Left lung (tissue), 10 donors: Measurements from ENCODE around the gene HDAC9. TPM values are rescaled to one million over a fixed set of nuclear protein-coding genes. Genes with fewer than 3 reads are reported as not detected.

Source experiments
- ATAC-seq: fragments of 200-7000 bp; cut with Tn5 transposase; one replicate; pipeline ENCODE4 v1.9.1; 2020; ENCODE audit warnings: moderate library complexity
- DNase-seq, 4 donors: peaks; one replicate each; pipeline ENCODE4 v3.0.0-alpha.2; 2013 to 2020
- H3K27ac ChIP-seq, 2 donors: fragments of 200-600 bp; sonication (generic) in 1 of 2; one replicate each; pipeline versions ENCODE4 v1.5.0 to v1.8.0; 2020 to 2021
- H3K27me3 ChIP-seq, 2 donors: fragments of 200-600 bp; sonication (generic) in 1 of 2; one replicate each; pipeline versions ENCODE4 v1.5.0 to v1.8.0; 2020 to 2021
- H3K36me3 ChIP-seq, 2 donors: fragments of 200-600 bp; sonication (generic) in 1 of 2; one replicate each; pipeline versions ENCODE4 v1.5.0 to v1.8.0; 2020 to 2021
- H3K4me1 ChIP-seq, 2 donors: fragments of 200-600 bp; one replicate each; pipeline ENCODE4 v1.8.0; 2021
- H3K4me3 ChIP-seq, 2 donors: fragments of 200-600 bp; sonication (generic) in 1 of 2; one replicate each; pipeline versions ENCODE4 v1.5.0 to v1.8.0; 2020 to 2021; ENCODE audit warnings: mild to moderate bottlenecking in 1 of 2
- H3K9me3 ChIP-seq, 2 donors: fragments of 200-600 bp; sonication (generic) in 1 of 2; one replicate each; pipeline versions ENCODE4 v1.5.0 to v1.8.0; 2020 to 2021
- intact Hi-C, 2 donors: fragments of 100-400 bp; cut with DNase I; formaldehyde crosslinking; loops; one replicate each; pipeline versions ENCODE4 v1.11.2 to v1.14.2; 2022
- polyA plus RNA-seq, 6 donors: library from polyadenylated mRNA; unstranded; fragments of 120-200 nt; gene quantifications; one replicate each; pipeline ENCODE4 v1.2.1, GENCODE V29; 2013; ENCODE audit not compliant: insufficient read length in 6 of 6
- total RNA-seq, 2 donors: library from RNA; stranded (reverse); fragmentation: NEBNext Ultra II Directional; extraction: Animal tissue kit (Norgen Biotek cat#: 25700); gene quantifications; one replicate each; pipeline ENCODE4 v1.2.1, GENCODE V29; 2021
- TF ChIP-seq, protein P1 (sequence below), 2 donors: fragments of 200-600 bp; sonication (generic) in 1 of 2; IDR thresholded peaks; one replicate each; pipeline versions ENCODE4 v1.5.0 to v1.8.0; 2021; ENCODE audit warnings: antibody characterized with exemption in 2 of 2
- donor health status: DM: no; HTN: yes; CAD: no.
- donor health status: DM: no; HTN: no; CAD: no.

The HDAC9 gene
- total and polyA plus RNA-seq, 8 donors = 6.7 to 13.2 (median 9.6) TPM

DNA sequence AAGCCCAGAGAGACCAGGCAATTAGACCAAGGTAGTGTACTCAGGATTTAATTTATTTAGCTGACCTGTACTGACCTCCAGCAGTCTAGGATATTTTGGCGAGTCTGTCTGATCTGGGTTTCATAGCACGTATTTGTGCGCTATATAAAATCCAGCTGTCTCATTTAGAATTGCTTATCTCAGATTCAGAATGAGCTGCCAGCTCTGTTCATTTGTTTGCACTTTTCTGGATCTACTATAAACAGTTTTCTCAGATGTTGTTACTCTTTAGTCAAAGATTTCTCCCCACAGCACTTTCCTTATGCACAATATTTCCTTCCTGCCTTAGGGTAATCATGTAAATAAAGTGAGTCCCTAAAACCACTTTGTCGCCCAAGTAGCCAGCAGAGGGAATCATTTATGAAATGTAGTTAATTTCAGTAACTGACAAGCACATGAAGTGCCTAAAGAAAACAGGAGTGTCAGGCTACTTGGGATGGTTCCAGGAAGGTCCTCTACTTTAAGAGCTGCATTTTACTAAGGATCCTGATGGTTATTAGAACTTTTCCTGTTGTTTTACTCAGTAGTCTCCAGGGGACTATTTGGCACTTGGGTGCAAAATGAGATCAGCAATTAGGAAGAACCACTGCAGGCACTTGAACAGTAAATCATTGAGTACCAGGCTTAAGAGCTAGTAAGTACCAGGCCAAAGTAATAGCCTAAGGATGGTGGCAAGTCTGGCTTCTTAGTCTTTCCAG, 395.5 kb downstream of the HDAC9 start:
- TF ChIP-seq, protein P1, sequence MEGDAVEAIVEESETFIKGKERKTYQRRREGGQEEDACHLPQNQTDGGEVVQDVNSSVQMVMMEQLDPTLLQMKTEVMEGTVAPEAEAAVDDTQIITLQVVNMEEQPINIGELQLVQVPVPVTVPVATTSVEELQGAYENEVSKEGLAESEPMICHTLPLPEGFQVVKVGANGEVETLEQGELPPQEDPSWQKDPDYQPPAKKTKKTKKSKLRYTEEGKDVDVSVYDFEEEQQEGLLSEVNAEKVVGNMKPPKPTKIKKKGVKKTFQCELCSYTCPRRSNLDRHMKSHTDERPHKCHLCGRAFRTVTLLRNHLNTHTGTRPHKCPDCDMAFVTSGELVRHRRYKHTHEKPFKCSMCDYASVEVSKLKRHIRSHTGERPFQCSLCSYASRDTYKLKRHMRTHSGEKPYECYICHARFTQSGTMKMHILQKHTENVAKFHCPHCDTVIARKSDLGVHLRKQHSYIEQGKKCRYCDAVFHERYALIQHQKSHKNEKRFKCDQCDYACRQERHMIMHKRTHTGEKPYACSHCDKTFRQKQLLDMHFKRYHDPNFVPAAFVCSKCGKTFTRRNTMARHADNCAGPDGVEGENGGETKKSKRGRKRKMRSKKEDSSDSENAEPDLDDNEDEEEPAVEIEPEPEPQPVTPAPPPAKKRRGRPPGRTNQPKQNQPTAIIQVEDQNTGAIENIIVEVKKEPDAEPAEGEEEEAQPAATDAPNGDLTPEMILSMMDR (IDR thresholded peaks at IDR 0.05) = no peak
- Histone ChIP-seq H3K36me3 (no peaks in the 10 kb centered on the region), H3K27me3 (no peaks in the 10 kb centered on the region), H3K27ac (no peak overlapping the region), H3K4me1 (no peaks in the 10 kb centered on the region), H3K9me3 (no peaks in the 10 kb centered on the region), H3K4me3 (no peak overlapping the region)
- ATAC-seq (peak; percentile 82), DNase-seq (peak in 2 of 4 donors; percentile 10 to 24)
- intact Hi-C loops = no loop called here

DNA sequence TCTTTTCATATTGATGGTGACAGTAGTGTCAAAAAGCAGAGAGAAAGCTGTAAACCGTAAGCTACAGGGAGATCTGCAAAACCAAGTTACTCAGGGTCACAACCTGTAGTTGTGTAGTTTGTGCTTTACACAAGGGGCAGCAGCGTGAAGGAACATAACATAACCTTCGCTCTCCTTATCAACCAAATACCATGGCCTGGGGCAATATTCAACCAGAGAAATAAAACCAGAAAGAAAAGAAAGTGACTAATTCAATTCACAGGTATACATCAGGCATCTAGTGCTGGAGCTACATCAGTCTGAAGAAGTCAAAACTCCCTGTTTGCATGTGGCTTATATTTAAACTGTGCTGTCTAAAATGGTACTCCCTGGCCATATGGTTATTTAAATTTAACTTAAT, 397.6 kb downstream of the HDAC9 start:
- Histone ChIP-seq H3K36me3 (no peaks in the 10 kb centered on the region), H3K4me1 (no peaks in the 10 kb centered on the region), H3K27ac (no peak overlapping the region), H3K27me3 (no peaks in the 10 kb centered on the region), H3K4me3 (no peak overlapping the region), H3K9me3 (no peaks in the 10 kb centered on the region)
- intact Hi-C loops = no loop called here
- no peak for ATAC-seq
- TF ChIP-seq, protein P1 (IDR thresholded peaks at IDR 0.05) = no peak
- DNase-seq = no peak

DNA sequence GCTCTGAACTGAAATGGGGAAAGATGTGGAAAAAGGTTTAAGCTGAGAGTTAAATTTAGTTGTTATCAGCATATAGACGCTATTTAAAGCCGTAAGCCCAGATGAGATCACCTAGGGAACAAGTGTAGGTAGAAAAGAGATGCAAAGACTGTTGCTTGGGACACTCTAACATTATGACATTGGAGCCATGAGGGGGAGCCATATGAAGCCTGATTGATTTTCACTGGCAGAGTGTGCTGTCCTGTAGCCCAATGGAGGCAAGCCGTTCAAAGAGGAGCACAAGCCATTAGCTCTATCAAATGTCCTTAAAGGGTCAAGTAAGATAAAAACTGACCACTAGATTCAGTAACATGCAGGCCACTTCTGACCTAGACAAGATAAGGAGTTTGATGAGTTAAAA, 398.6 kb downstream of the HDAC9 start:
- no peaks in the 10 kb centered on the region for H3K9me3 ChIP-seq
- H3K36me3 ChIP-seq = no peaks in the 10 kb centered on the region
- TF ChIP-seq, protein P1 (IDR thresholded peaks at IDR 0.05) = no peak
- intact Hi-C loops = no loop called here
- ATAC-seq = no peak
- no peak overlapping the region for H3K4me3 ChIP-seq
- DNase-seq = no peak
- H3K27ac ChIP-seq = no peak overlapping the region
- H3K27me3 ChIP-seq = no peaks in the 10 kb centered on the region
- H3K4me1 ChIP-seq = no peaks in the 10 kb centered on the region

DNA sequence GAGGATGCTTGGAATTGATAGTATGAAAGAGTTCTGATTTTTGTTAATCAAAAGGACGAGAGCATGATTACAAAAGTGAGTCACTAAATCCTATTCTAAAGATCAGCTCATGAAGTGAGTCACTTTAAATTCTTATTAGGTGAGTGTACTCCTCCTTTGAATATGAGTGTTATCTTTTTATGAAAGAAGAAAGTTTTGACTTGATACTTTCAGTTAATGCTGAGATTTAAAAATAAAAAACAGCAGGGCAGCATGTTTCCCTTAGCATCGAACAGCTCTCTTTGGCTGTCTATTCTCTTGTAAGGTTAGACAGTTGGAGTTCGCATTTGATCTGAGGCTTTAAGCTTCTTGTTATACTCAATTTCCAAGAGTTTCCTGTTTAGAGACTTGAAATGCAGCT, 399.9 kb downstream of the HDAC9 start:
- ATAC-seq (no peak), DNase-seq (no peak)
- TF ChIP-seq, protein P1 (IDR thresholded peaks at IDR 0.05) = no peak
- no peaks in the 10 kb centered on the region for H3K9me3 ChIP-seq
- no peaks in the 10 kb centered on the region for H3K27me3 ChIP-seq
- no peaks in the 10 kb centered on the region for H3K4me1 ChIP-seq
- no peak overlapping the region for H3K27ac ChIP-seq
- H3K36me3 ChIP-seq = no peaks in the 10 kb centered on the region
- H3K4me3 ChIP-seq = no peak overlapping the region
- intact Hi-C loops = no loop called here

DNA sequence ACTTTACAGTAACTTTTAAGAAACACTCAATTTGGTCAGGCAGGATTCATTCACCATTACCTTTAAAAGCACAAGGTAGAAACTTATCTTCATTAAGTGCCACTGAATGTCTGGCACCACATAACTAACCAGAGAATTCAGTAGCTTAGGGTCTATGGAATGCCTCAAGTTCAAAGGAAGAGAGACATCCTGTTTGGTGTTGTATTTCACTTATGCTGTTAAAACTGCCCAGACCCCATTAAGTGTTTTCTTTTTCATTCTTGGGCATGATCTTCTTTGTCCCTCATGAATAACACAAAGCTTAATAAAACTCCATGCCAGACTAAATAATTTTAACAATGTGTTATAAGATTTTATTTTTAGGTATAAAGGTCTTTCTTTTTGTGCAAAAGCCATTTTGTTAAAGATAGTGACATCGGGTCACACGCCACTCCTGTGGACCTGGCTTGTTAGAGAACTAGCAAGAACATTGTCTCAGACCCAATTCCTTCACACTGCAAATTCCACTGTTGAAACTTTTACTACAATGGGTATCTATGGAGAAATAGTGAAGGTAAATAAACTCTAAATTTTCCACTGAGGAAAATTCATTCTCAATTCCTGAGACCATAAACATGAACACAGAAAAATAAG, 400.9 kb downstream of the HDAC9 start:
- H3K9me3 ChIP-seq = no peaks in the 10 kb centered on the region
- intact Hi-C loops = no loop called here
- ATAC-seq (no peak), DNase-seq (no peak)
- no peak overlapping the region for H3K4me3 ChIP-seq
- no peaks in the 10 kb centered on the region for H3K4me1 ChIP-seq
- no peak overlapping the region for H3K27ac ChIP-seq
- H3K36me3 ChIP-seq = no peaks in the 10 kb centered on the region
- TF ChIP-seq, protein P1 (IDR thresholded peaks at IDR 0.05) = no peak
- no peaks in the 10 kb centered on the region for H3K27me3 ChIP-seq
